ENCODE measurements around the gene KLF7. TPM values are rescaled to one million over a fixed set of nuclear protein-coding genes. Genes with fewer than 3 reads are reported as not detected.

The KLF7 gene
- total RNA-seq, 3 donors from 2014 or later: 6.7 to 32.7 (median 12.9) TPM

DNA sequence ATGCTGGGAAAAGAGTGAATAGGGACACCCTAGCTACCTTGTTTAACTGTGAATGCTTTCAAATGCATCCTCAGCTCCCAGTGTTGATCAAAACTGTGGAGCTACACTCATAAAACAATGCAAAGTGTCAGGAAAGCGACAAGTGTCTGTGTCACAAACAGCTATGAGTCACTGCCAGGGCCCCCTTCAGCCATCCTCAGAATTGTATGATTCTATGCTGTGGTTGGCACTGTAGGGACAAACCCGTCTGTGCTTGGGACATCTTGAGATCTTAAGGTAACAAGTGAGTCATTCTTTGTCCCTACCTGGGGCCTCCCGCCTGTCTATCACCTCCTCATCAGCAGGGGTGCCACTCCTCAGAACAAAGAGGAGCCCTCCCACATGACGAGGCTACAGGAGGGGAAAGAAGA, 42.4 kb downstream of the KLF7 start:
- Histone ChIP-seq H3K36me3 (ENCODE audit: low read depth) (no peaks in the 10 kb centered on the region), H3K9me3 (no peaks in the 10 kb centered on the region), H3K4me1 (ENCODE audit: low read depth) (no peaks in the 10 kb centered on the region), H3K4me3 (no peak overlapping the region)
- TF ChIP-seq CTCF (IDR thresholded peaks at IDR 0.05): no peak
- intact Hi-C loops (cut with DNase I, micrococcal nuclease): no loop called here
- DNase-seq (no peak), ATAC-seq (no peak)

DNA sequence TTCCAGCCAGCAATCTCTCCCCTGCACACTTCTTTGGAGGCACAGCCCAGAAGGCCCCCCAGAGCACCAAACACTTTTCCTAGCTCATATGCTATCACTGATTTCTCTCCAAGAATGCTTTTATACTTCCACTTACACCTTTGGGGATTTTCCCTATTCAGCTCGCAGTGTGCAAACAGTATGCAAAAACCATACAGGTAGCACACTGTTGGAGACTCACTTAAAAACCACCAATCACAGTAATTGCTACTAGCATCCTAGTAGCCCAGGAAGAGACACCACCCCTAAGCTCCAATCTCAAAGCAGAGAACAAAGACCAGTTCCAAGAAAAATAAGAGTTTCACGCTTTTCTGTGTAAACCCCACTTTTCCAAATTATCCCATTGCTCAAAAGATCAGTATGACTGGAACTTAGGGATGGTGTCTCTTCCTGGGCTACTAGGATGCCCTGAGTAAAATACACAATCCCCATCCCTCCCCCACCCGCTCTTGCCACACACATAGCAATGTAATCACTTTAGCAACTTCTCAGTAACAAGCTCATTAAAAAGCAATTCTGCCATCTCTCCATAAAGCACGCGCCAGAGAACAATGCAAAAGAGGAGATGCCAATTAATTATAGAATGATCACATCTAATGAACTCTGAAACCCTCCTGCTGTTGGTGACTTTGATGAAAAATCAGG, 43.0 kb downstream of the KLF7 start:
- ATAC-seq: no peak
- intact Hi-C loops (cut with DNase I, micrococcal nuclease): no loop called here
- H3K4me1 ChIP-seq (ENCODE audit: low read depth): no peaks in the 10 kb centered on the region

GRCh38 chr2:207121784-207122183, 44.0 kb downstream of the KLF7 start:
- intact Hi-C loops (cut with DNase I, micrococcal nuclease): no loop called here
- no peak for TF ChIP-seq CTCF (IDR thresholded peaks at IDR 0.05)
- ATAC-seq: no peak

More for the DNA sequence above, 43.0 kb downstream of the KLF7 start:
- no peak for TF ChIP-seq CTCF (IDR thresholded peaks at IDR 0.05)
- DNase-seq: no peak
- Histone ChIP-seq H3K36me3 (ENCODE audit: low read depth) (no peaks in the 10 kb centered on the region), H3K9me3 (no peaks in the 10 kb centered on the region), H3K4me3 (no peak overlapping the region)

DNA sequence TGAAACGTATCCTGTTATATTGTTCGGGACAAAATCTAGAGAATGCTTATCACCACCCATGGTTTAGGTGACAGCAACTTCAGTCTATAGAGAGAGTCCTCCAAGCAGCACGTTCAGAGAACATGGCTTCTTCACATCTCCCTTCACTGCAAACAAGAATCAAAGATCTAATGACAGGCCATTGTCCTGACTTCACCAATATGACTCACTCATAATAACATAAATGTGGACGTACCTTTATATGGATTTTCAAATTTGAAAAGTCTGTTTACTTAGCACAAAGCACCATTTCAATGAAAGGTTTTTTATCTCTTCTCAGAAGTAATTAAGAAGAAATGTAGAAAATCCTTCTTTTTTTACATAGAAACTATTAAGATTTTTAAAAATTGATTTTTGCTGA, 46.7 kb downstream of the KLF7 start:
- Histone ChIP-seq H3K9me3 (no peaks in the 10 kb centered on the region), H3K4me3 (no peak overlapping the region), H3K4me1 (ENCODE audit: low read depth) (no peaks in the 10 kb centered on the region), H3K36me3 (ENCODE audit: low read depth) (no peaks in the 10 kb centered on the region)
- intact Hi-C loops (cut with DNase I, micrococcal nuclease): no loop called here
- DNase-seq (no peak), ATAC-seq (no peak)
- no peak for TF ChIP-seq CTCF (IDR thresholded peaks at IDR 0.05)

More at GRCh38 chr2:207121784-207122183, 44.0 kb downstream of the KLF7 start:
- H3K9me3 ChIP-seq: no peaks in the 10 kb centered on the region
- no peak overlapping the region for H3K4me3 ChIP-seq
- no peaks in the 10 kb centered on the region for H3K4me1 ChIP-seq (ENCODE audit: low read depth)
- no peaks in the 10 kb centered on the region for H3K36me3 ChIP-seq (ENCODE audit: low read depth)
- DNase-seq: no peak

- no peak for TF ChIP-seq CTCF (IDR thresholded peaks at IDR 0.05)
- Histone ChIP-seq H3K4me3 (no peak overlapping the region), H3K4me1 (ENCODE audit: low read depth) (no peaks in the 10 kb centered on the region), H3K36me3 (ENCODE audit: low read depth) (no peaks in the 10 kb centered on the region), H3K9me3 (no peaks in the 10 kb centered on the region)
- ATAC-seq (no peak), DNase-seq (no peak)
- intact Hi-C loops (cut with DNase I, micrococcal nuclease): no loop called here
Measured at GRCh38 chr2:207117668-207118067, 48.1 kb downstream of the KLF7 start.

All from mucosa of descending colon (tissue), 3 donors.